Measurements from ENCODE around the gene PLSCR4. TPM values are rescaled to one million over a fixed set of nuclear protein-coding genes. Genes with fewer than 3 reads are reported as not detected.

PLSCR4 gene
- polyA plus RNA-seq, 1 of the 3 experiments (the other 2 are of a cell fraction), result 0.05 TPM

DNA sequence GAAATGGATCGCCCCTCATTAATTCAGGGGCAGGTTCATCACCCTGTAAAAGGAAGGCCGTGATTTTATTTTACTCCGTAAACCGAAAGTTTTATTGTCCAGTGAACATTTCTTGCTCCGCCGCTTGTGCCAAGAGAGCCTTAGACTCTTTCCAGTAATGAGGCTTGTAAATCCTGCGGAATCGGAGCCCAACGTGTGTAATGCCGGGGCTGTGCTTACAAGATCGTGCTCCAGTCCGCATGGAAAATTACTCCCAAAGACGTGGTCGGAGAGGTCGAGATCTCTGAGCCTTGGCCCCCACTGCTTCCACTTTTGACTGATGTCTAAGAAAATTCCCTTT is 89.3 kb downstream of the PLSCR4 start:
- no peaks in the 10 kb centered on the region for H4K20me1 ChIP-seq (ENCODE audit: insufficient read depth)
- 7% methylated on average over 13 of the region's 15 CpGs for WGBS (ENCODE audit: low lambda C conversion rate)
- no peaks in the 10 kb centered on the region for H3K9me2 ChIP-seq
- no peak overlapping the region for H3K9ac ChIP-seq
- POLR2A ChIA-PET, result no interaction called here
- no peaks in the 10 kb centered on the region for H3K36me3 ChIP-seq (replicated peaks in 1 of 2; ENCODE audit: control insufficient read depth in 1 of 2, insufficient read depth in 2 of 2, low read length in 1 of 2)
- TF ChIP-seq, protein P1, sequence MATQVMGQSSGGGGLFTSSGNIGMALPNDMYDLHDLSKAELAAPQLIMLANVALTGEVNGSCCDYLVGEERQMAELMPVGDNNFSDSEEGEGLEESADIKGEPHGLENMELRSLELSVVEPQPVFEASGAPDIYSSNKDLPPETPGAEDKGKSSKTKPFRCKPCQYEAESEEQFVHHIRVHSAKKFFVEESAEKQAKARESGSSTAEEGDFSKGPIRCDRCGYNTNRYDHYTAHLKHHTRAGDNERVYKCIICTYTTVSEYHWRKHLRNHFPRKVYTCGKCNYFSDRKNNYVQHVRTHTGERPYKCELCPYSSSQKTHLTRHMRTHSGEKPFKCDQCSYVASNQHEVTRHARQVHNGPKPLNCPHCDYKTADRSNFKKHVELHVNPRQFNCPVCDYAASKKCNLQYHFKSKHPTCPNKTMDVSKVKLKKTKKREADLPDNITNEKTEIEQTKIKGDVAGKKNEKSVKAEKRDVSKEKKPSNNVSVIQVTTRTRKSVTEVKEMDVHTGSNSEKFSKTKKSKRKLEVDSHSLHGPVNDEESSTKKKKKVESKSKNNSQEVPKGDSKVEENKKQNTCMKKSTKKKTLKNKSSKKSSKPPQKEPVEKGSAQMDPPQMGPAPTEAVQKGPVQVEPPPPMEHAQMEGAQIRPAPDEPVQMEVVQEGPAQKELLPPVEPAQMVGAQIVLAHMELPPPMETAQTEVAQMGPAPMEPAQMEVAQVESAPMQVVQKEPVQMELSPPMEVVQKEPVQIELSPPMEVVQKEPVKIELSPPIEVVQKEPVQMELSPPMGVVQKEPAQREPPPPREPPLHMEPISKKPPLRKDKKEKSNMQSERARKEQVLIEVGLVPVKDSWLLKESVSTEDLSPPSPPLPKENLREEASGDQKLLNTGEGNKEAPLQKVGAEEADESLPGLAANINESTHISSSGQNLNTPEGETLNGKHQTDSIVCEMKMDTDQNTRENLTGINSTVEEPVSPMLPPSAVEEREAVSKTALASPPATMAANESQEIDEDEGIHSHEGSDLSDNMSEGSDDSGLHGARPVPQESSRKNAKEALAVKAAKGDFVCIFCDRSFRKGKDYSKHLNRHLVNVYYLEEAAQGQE (IDR thresholded peaks at IDR 0.05; ENCODE audit: low read depth, low read length), result no peak
- TF ChIP-seq CHD2 (IDR thresholded peaks at IDR 0.05; ENCODE audit: low read length, partially characterized antibody) (no peak), ELF1 (IDR thresholded peaks at IDR 0.05) (no peak), RFX5 (IDR thresholded peaks at IDR 0.05; ENCODE audit: low read length) (no peak), POLR2AphosphoS5 (IDR thresholded peaks at IDR 0.05; ENCODE audit: low read depth, low read length) (no peak), JUND (IDR thresholded peaks at IDR 0.05) (no peak), NFIC (IDR thresholded peaks at IDR 0.05; ENCODE audit: borderline replicate concordance) (no peak), RCOR1 (IDR thresholded peaks at IDR 0.05; ENCODE audit: low read length) (no peak), SIN3A (IDR thresholded peaks at IDR 0.05; ENCODE audit: borderline replicate concordance, low read depth, low read length) (no peak), FOSL2 (IDR thresholded peaks at IDR 0.05; ENCODE audit: borderline replicate concordance, low read depth) (no peak), MEF2A (IDR thresholded peaks at IDR 0.05; ENCODE audit: borderline replicate concordance, low read depth) (no peak), MXI1 (IDR thresholded peaks at IDR 0.05; ENCODE audit: low read depth, low read length) (no peak), MAX (IDR thresholded peaks at IDR 0.05; ENCODE audit: low read depth) (no peak), IRF3 (IDR thresholded peaks at IDR 0.05; ENCODE audit: low read depth, low read length) (no peak), GABPA (IDR thresholded peaks at IDR 0.05; ENCODE audit: low read depth) (no peak), FOXJ3 (CRISPR knock-in tag; IDR thresholded peaks at IDR 0.05) (no peak), RXRA (IDR thresholded peaks at IDR 0.05; ENCODE audit: borderline replicate concordance, low read depth) (no peak)
- TF ChIP-seq, protein P2, sequence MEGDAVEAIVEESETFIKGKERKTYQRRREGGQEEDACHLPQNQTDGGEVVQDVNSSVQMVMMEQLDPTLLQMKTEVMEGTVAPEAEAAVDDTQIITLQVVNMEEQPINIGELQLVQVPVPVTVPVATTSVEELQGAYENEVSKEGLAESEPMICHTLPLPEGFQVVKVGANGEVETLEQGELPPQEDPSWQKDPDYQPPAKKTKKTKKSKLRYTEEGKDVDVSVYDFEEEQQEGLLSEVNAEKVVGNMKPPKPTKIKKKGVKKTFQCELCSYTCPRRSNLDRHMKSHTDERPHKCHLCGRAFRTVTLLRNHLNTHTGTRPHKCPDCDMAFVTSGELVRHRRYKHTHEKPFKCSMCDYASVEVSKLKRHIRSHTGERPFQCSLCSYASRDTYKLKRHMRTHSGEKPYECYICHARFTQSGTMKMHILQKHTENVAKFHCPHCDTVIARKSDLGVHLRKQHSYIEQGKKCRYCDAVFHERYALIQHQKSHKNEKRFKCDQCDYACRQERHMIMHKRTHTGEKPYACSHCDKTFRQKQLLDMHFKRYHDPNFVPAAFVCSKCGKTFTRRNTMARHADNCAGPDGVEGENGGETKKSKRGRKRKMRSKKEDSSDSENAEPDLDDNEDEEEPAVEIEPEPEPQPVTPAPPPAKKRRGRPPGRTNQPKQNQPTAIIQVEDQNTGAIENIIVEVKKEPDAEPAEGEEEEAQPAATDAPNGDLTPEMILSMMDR (IDR thresholded peaks at IDR 0.05), result no peak
- peaks cover 33% of the 10 kb centered on the region for H3K27me3 ChIP-seq (ENCODE audit: insufficient read depth)
- no peak overlapping the region for H3K27ac ChIP-seq (ENCODE audit: low read depth in 2 of 2, low read length in 1 of 2)
- H3K4me1 ChIP-seq (ENCODE audit: control insufficient read depth in 1 of 2, insufficient read depth in 2 of 2, low read depth in 1 of 2, low read length in 1 of 2), result no peaks in the 10 kb centered on the region; a peak in 2 of 4 replicates
- no peaks in the 10 kb centered on the region for H3K9me3 ChIP-seq
- CTCF ChIA-PET, result interaction anchor here (1.8 kb wide), 1 partner anchor 96 kb away, joined by 5 read pairs; no protein-coding TSS in a partner anchor
- H3K4me2 ChIP-seq, result peak overlapping the region; percentile 66
- H3K79me2 ChIP-seq (ENCODE audit: insufficient read depth), result no peaks in the 10 kb centered on the region
- H3F3A ChIP-seq (replicated peaks; ENCODE audit: insufficient read depth), result peaks cover 8% of the 10 kb centered on the region
- no peak overlapping the region for H2AFZ ChIP-seq (ENCODE audit: low read depth)
- no peak for DNase-seq
- H3K4me3 ChIP-seq (ENCODE audit: low read depth in 2 of 2, low read length in 1 of 2), result peak overlapping the region in 1 of 2 experiments; percentile 37; a peak in 3 of 4 replicates
